ENCODE measurements around the gene HOXB6. TPM values are rescaled to one million over a fixed set of nuclear protein-coding genes. Genes with fewer than 3 reads are reported as not detected.

HOXB6 gene
- total RNA-seq, 1 experiment from 2014 or later = 64.8 TPM

DNA sequence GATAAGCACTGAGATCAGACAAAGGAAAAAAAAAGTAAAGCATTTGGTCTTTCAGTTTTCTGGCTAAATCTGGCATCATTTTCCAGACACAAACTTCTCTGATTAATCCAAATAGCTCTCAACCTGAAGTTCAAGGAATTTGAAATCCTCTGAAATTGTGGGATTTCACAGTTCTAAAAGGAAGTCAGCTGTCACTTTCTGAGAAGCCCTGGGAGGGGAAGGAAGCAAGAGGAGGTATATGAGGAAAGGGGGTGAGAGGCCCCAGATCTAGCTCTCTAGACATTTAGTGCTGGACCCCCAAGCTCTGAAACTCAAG lies 38.9 kb upstream of the HOXB6 start (continued):
- TF ChIP-seq, protein P1, sequence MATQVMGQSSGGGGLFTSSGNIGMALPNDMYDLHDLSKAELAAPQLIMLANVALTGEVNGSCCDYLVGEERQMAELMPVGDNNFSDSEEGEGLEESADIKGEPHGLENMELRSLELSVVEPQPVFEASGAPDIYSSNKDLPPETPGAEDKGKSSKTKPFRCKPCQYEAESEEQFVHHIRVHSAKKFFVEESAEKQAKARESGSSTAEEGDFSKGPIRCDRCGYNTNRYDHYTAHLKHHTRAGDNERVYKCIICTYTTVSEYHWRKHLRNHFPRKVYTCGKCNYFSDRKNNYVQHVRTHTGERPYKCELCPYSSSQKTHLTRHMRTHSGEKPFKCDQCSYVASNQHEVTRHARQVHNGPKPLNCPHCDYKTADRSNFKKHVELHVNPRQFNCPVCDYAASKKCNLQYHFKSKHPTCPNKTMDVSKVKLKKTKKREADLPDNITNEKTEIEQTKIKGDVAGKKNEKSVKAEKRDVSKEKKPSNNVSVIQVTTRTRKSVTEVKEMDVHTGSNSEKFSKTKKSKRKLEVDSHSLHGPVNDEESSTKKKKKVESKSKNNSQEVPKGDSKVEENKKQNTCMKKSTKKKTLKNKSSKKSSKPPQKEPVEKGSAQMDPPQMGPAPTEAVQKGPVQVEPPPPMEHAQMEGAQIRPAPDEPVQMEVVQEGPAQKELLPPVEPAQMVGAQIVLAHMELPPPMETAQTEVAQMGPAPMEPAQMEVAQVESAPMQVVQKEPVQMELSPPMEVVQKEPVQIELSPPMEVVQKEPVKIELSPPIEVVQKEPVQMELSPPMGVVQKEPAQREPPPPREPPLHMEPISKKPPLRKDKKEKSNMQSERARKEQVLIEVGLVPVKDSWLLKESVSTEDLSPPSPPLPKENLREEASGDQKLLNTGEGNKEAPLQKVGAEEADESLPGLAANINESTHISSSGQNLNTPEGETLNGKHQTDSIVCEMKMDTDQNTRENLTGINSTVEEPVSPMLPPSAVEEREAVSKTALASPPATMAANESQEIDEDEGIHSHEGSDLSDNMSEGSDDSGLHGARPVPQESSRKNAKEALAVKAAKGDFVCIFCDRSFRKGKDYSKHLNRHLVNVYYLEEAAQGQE (IDR thresholded peaks at IDR 0.05; ENCODE audit: low read depth) = no peak
- no peak for TF ChIP-seq ELF1 (IDR thresholded peaks at IDR 0.05; ENCODE audit: borderline replicate concordance, low read depth)
- TF ChIP-seq EZH2phosphoT487 (IDR thresholded peaks at IDR 0.05; ENCODE audit: borderline replicate concordance) = no peak

DNA sequence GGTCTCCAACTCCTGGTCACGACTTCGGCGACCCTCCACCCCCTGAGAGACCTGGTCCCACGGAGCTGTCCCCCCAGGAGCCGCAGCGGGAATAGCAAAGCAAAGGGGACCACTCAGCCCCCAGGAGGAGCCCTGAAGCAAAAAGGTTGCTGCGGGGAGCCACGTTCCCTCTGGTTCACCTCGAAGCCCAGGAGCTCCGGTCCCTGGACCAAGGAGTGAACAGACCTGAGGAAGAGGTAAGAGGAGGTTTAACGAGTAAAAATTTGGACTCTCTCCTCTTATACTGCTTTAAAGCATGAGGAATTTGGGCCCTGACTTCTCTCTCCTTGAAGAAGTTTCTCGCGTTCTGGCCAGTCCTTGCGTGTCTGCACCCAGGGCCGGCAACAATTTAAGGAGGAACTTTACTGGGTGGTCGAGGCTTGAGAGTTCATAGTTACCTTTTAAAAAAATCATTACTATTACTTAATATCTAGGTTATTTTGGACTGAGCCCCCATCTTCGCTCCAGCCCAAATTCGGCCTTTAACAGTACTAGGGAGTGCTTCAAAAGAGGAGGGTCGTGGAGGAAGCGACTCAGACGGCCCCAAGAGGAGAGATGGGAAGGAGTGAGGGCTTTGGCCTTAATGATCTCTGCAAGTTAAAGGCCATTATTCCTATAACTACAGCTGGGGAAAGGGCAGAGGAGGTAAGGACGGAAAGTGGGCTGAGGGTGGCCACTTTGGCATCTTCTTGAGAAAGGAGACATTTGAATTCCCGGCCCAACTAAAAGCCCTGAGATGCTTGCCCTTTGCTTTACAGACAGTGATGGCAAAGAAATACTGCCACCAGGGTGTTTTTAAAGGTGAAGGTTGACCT lies 38.3 kb upstream of the HOXB6 start:
- no TSS peak for BruUV-seq (replicated peaks)
- Histone ChIP-seq H2AFZ (ENCODE audit: low read depth, low read length, poor library complexity, severe bottlenecking) (no peak overlapping the region), H3K4me3 (replicated peaks in 1 of 2; ENCODE audit: low read depth in 1 of 2, low read length in 2 of 2) (no peak overlapping the region), H3K9me3 (ENCODE audit: control insufficient read depth in 1 of 2, insufficient read depth in 1 of 2, low read depth in 1 of 2, low read length in 2 of 2) (no peaks in the 10 kb centered on the region), H3K9me2 (ENCODE audit: insufficient read depth) (no peaks in the 10 kb centered on the region), H3K79me2 (ENCODE audit: insufficient read depth, low read length) (peaks cover 90% of the 10 kb centered on the region), H3K36me3 (ENCODE audit: control insufficient read depth in 1 of 2, insufficient read depth in 2 of 2, low read length in 2 of 2) (peaks cover 0 to 15% of the 10 kb centered on the region in 2 experiments; a peak in 1 of 4 replicates), H3K4me1 (ENCODE audit: control insufficient read depth in 1 of 2, insufficient read depth in 2 of 2, low read length in 2 of 2) (peaks cover 17 to 47% of the 10 kb centered on the region in 2 experiments; a peak in 3 of 4 replicates), H3K9ac (ENCODE audit: low read length) (0 out of 2 replicates have a peak overlapping the region, but pooled peaks have one; percentile 4), H4K20me1 (ENCODE audit: insufficient read depth) (no peaks in the 10 kb centered on the region), H3K27ac (ENCODE audit: low read depth, low read length) (no peak overlapping the region), H3K4me2 (ENCODE audit: low read length) (no peak overlapping the region), H3K27me3 (ENCODE audit: insufficient read depth, low read length) (no peaks in the 10 kb centered on the region)
- no peak for DNase-seq (ENCODE audit: low read depth, low spot score)
- no peak for ATAC-seq
- ChIA-PET RAD21 (ENCODE audit: low non-redundant PET in 1 of 2, low total read pairs in 2 of 2, uncharacterized antibody in 2 of 2, unreplicated experiment in 2 of 2) (no interaction called here), CTCF (no interaction called here), POLR2A (no interaction called here)
- intact Hi-C loops (cut with micrococcal nuclease) = no loop called here
- TF ChIP-seq RAD21 (IDR thresholded peaks at IDR 0.05; ENCODE audit: low read depth) (no peak), JUND (IDR thresholded peaks at IDR 0.05) (no peak), EZH2 (IDR thresholded peaks at IDR 0.05) (no peak), ELF1 (IDR thresholded peaks at IDR 0.05; ENCODE audit: borderline replicate concordance, low read depth) (no peak), YY1 (IDR thresholded peaks at IDR 0.05; ENCODE audit: extremely low read depth, insufficient replicate concordance, low read depth, low read length) (no peak), ZNF274 (IDR thresholded peaks at IDR 0.05; ENCODE audit: low read depth, low read length) (no peak), EGR1 (IDR thresholded peaks at IDR 0.05; ENCODE audit: low read depth) (no peak), FOSL1 (IDR thresholded peaks at IDR 0.05; ENCODE audit: low read depth) (no peak), SIN3A (IDR thresholded peaks at IDR 0.05; ENCODE audit: low read depth) (no peak)
- TF ChIP-seq, protein P2, sequence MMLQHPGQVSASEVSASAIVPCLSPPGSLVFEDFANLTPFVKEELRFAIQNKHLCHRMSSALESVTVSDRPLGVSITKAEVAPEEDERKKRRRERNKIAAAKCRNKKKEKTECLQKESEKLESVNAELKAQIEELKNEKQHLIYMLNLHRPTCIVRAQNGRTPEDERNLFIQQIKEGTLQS (IDR thresholded peaks at IDR 0.05) = no peak
- TF ChIP-seq, protein P3, sequence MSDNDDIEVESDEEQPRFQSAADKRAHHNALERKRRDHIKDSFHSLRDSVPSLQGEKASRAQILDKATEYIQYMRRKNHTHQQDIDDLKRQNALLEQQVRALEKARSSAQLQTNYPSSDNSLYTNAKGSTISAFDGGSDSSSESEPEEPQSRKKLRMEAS (IDR thresholded peaks at IDR 0.05) = no peak
- TF ChIP-seq, protein P4, sequence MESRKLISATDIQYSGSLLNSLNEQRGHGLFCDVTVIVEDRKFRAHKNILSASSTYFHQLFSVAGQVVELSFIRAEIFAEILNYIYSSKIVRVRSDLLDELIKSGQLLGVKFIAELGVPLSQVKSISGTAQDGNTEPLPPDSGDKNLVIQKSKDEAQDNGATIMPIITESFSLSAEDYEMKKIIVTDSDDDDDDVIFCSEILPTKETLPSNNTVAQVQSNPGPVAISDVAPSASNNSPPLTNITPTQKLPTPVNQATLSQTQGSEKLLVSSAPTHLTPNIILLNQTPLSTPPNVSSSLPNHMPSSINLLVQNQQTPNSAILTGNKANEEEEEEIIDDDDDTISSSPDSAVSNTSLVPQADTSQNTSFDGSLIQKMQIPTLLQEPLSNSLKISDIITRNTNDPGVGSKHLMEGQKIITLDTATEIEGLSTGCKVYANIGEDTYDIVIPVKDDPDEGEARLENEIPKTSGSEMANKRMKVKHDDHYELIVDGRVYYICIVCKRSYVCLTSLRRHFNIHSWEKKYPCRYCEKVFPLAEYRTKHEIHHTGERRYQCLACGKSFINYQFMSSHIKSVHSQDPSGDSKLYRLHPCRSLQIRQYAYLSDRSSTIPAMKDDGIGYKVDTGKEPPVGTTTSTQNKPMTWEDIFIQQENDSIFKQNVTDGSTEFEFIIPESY (IDR thresholded peaks at IDR 0.05; ENCODE audit: extremely low read depth, insufficient replicate concordance, low read length) = no peak
